DMS 273 (cell line): ENCODE measurements around the gene HDLBP.

Experiments
- DNase-seq: peaks from one replicate; lab custom pipeline; 2025; ENCODE audit not compliant: unreplicated experiment; lab: John Stamatoyannopoulos, UW

Gene HDLBP

GRCh38 chr2:241275504-241275903 lies 40.0 kb downstream of the HDLBP start:
- DNase-seq = no peak

- DNase-seq = peak; percentile 26
These were observed 41.3 kb downstream of the HDLBP start for GRCh38 chr2:241274127-241274526.

GRCh38 chr2:241273210-241274020 lies 42.1 kb downstream of the HDLBP start:
- DNase-seq = peak; percentile 48

- DNase-seq = peak; percentile 77
These were observed 42.9 kb downstream of the HDLBP start for GRCh38 chr2:241272303-241273209.

GRCh38 chr2:241271706-241272302 lies 43.7 kb downstream of the HDLBP start:
- DNase-seq = peak; percentile 83

GRCh38 chr2:241270531-241270930 lies 44.9 kb downstream of the HDLBP start:
- DNase-seq = no peak

GRCh38 chr2:241269707-241270520 lies 45.6 kb downstream of the HDLBP start:
- DNase-seq = no peak

GRCh38 chr2:241268716-241269445 lies 46.6 kb downstream of the HDLBP start:
- DNase-seq = no peak

- DNase-seq = no peak
These were observed 47.2 kb downstream of the HDLBP start for GRCh38 chr2:241268306-241268705.

- DNase-seq = no peak
These were observed 48.0 kb downstream of the HDLBP start for GRCh38 chr2:241267249-241268067.

GRCh38 chr2:241265506-241265905 lies 50.0 kb downstream of the HDLBP start:
- no peak for DNase-seq

GRCh38 chr2:241263061-241263460 lies 52.4 kb downstream of the HDLBP start:
- DNase-seq = no peak

- DNase-seq = no peak
These were observed 53.8 kb downstream of the HDLBP start for GRCh38 chr2:241261628-241262027.

- DNase-seq = no peak
These were observed 54.6 kb downstream of the HDLBP start for GRCh38 chr2:241260911-241261310.

- DNase-seq = no peak
These were observed 56.8 kb downstream of the HDLBP start for GRCh38 chr2:241258505-241259280.

GRCh38 chr2:241257419-241258032 lies 57.9 kb downstream of the HDLBP start:
- DNase-seq = no peak

- DNase-seq = no peak
These were observed 59.3 kb downstream of the HDLBP start for GRCh38 chr2:241256168-241256545.

GRCh38 chr2:241255542-241256167 lies 59.8 kb downstream of the HDLBP start:
- no peak for DNase-seq
